H9 (cell line): ENCODE data around the gene RNF224. TPM values are rescaled to one million over a fixed set of nuclear protein-coding genes. Genes with fewer than 3 reads are reported as not detected.

ENCODE experiments used
- DNase-seq: peaks from one replicate; pipeline ENCODE4 v3.0.0-alpha.2; 2017
- H2AFZ ChIP-seq: one replicate; pipeline ENCODE4 v1.6.1; 2013; ENCODE audit warnings: mild to moderate bottlenecking, low read length, control low read depth, moderate library complexity
- H2AK5ac ChIP-seq: 2 replicates; pipeline ENCODE4 v1.6.1; 2013; ENCODE audit warnings: low read length, control low read depth, mixed read lengths; ENCODE audit not compliant: insufficient read length
- H2BK120ac ChIP-seq: one replicate; pipeline ENCODE4 v1.6.1; 2013; ENCODE audit warnings: low read depth, mild to moderate bottlenecking, low read length, control low read depth, inconsistent platforms; ENCODE audit not compliant: poor library complexity, severe bottlenecking
- H2BK12ac ChIP-seq: 2 replicates; pipeline ENCODE4 v1.6.1; 2013; ENCODE audit warnings: low read length, control low read depth, mixed read lengths, low read depth; ENCODE audit not compliant: insufficient read length
- H2BK15ac ChIP-seq: 2 replicates; pipeline ENCODE4 v1.6.1; 2013; ENCODE audit warnings: low read depth, low read length, control low read depth
- H2BK20ac ChIP-seq: one replicate; pipeline ENCODE4 v1.6.1; 2013; ENCODE audit warnings: low read depth, mild to moderate bottlenecking, low read length, control low read depth, inconsistent platforms; ENCODE audit not compliant: poor library complexity, severe bottlenecking
- H2BK5ac ChIP-seq: 2 replicates; pipeline ENCODE4 v1.6.1; 2013; ENCODE audit warnings: low read length, control low read depth, mixed read lengths; ENCODE audit not compliant: insufficient read length
- H3K14ac ChIP-seq: 2 replicates; pipeline ENCODE4 v1.6.1; 2013; ENCODE audit warnings: low read length, control low read depth; ENCODE audit not compliant: insufficient read depth
- H3K18ac ChIP-seq: 2 replicates; pipeline ENCODE4 v1.6.1; 2013; ENCODE audit warnings: low read depth, mild to moderate bottlenecking, mixed read lengths, low read length, control low read depth; ENCODE audit not compliant: insufficient read length
- H3K23ac ChIP-seq: 2 replicates; pipeline ENCODE4 v1.6.1; 2013; ENCODE audit warnings: low read length, control low read depth, mixed read lengths, low read depth; ENCODE audit not compliant: insufficient read length
- H3K23me2 ChIP-seq: 2 replicates; pipeline ENCODE4 v1.6.1; 2013; ENCODE audit warnings: low read depth, mild to moderate bottlenecking, mixed read lengths, low read length, control low read depth; ENCODE audit not compliant: insufficient read length, poor library complexity, severe bottlenecking
- H3K27ac ChIP-seq: 2 replicates; pipeline ENCODE4 v1.5.1; 2013; ENCODE audit warnings: low read length, control low read depth, mixed read lengths, low read depth; ENCODE audit not compliant: insufficient read length
- H3K27me3 ChIP-seq: 2 replicates; pipeline ENCODE4 v1.6.1; 2013; ENCODE audit warnings: low read length, control low read depth, inconsistent platforms; ENCODE audit not compliant: insufficient read depth
- H3K4ac ChIP-seq: 2 replicates; pipeline ENCODE4 v1.6.1; 2013; ENCODE audit warnings: low read depth, mild to moderate bottlenecking, control low read depth, inconsistent platforms, low read length, moderate library complexity
- H3K4me1 ChIP-seq: 2 replicates; pipeline ENCODE4 v1.6.1; 2013; ENCODE audit warnings: low read length, control low read depth, inconsistent platforms; ENCODE audit not compliant: insufficient read depth
- H3K4me2 ChIP-seq: 2 replicates; pipeline ENCODE4 v1.6.1; 2013; ENCODE audit warnings: low read length, control low read depth, mixed read lengths; ENCODE audit not compliant: insufficient read length, insufficient read depth
- H3K56ac ChIP-seq: 2 replicates; pipeline ENCODE4 v1.6.1; 2013; ENCODE audit warnings: low read depth, mild to moderate bottlenecking, mixed read lengths, low read length, control low read depth; ENCODE audit not compliant: insufficient read length
- H3K79me1 ChIP-seq: 2 replicates; pipeline ENCODE4 v1.6.1; 2013; ENCODE audit warnings: low read depth, mild to moderate bottlenecking, moderate library complexity, low read length, control low read depth, inconsistent platforms; ENCODE audit not compliant: insufficient read depth, poor library complexity, severe bottlenecking
- H3K79me2 ChIP-seq: 2 replicates; pipeline ENCODE4 v1.6.1; 2013; ENCODE audit warnings: low read length, control low read depth, inconsistent platforms; ENCODE audit not compliant: insufficient read depth
- H3K9ac ChIP-seq: 2 replicates; pipeline ENCODE4 v1.6.1; 2013; ENCODE audit warnings: low read length, control low read depth, mixed read lengths; ENCODE audit not compliant: insufficient read length; ENCODE audit errors: extremely low read depth
- H3K9me3 ChIP-seq: one replicate; pipeline ENCODE4 v1.6.1; 2013; ENCODE audit warnings: low read depth, low read length, inconsistent platforms; ENCODE audit not compliant: control insufficient read depth
- H3T11ph ChIP-seq: one replicate; pipeline ENCODE4 v1.6.1; 2013; ENCODE audit warnings: mild to moderate bottlenecking, low read length, control low read depth, inconsistent platforms
- H4K20me1 ChIP-seq: one replicate; pipeline ENCODE4 v1.6.1; 2013; ENCODE audit not compliant: control insufficient read depth, insufficient read length, insufficient read depth
- H4K5ac ChIP-seq: 2 replicates; pipeline ENCODE4 v1.6.1; 2013; ENCODE audit warnings: low read depth, mild to moderate bottlenecking, mixed read lengths, low read length, control low read depth; ENCODE audit not compliant: insufficient read length
- H4K8ac ChIP-seq: replicated peaks from 2 replicates; pipeline ENCODE4 v1.6.1; 2013; ENCODE audit warnings: low read length, control low read depth, mixed read lengths, low read depth; ENCODE audit not compliant: insufficient read length
- H4K91ac ChIP-seq: 2 replicates; pipeline ENCODE4 v1.6.1; 2013; ENCODE audit warnings: low read depth, mild to moderate bottlenecking, moderate library complexity, mixed read lengths, low read length, control low read depth; ENCODE audit not compliant: insufficient read length
- H3K27ac Mint-ChIP-seq, 3 experiments: 2 replicates in 2 of 3; 3 replicates in 1 of 3; pipeline ENCODE4 v1.8.0; 2020 to 2021; ENCODE audit warnings: mixed read lengths in 3 of 3, mild to moderate bottlenecking in 1 of 3, moderate library complexity in 1 of 3
- H3K27me3 Mint-ChIP-seq: 2 replicates; pipeline ENCODE4 v1.8.0; 2021; ENCODE audit warnings: low read depth, mild to moderate bottlenecking, moderate library complexity, mixed read lengths
- H3K36me3 Mint-ChIP-seq, 3 experiments: 2 replicates in 2 of 3; 3 replicates in 1 of 3; pipeline ENCODE4 v1.8.0; 2020 to 2021; ENCODE audit warnings: low read depth in 3 of 3, mixed read lengths in 3 of 3; ENCODE audit not compliant: insufficient read depth in 1 of 3
- H3K4me1 Mint-ChIP-seq, 2 experiments: 2 replicates each; pipeline ENCODE4 v1.8.0; 2020; ENCODE audit warnings: mixed read lengths in 2 of 2
- H3K4me3 Mint-ChIP-seq, 2 experiments: 2 replicates in 1 of 2; 3 replicates in 1 of 2; pipeline ENCODE4 v1.8.0; 2020 to 2021; ENCODE audit warnings: mild to moderate bottlenecking in 2 of 2, mixed read lengths in 2 of 2, moderate library complexity in 1 of 2
- H3K9me3 Mint-ChIP-seq, 2 experiments: 2 replicates in 1 of 2; 3 replicates in 1 of 2; pipeline ENCODE4 v1.8.0; 2020; ENCODE audit warnings: mild to moderate bottlenecking in 2 of 2, mixed read lengths in 2 of 2, moderate library complexity in 1 of 2
- CTCF ChIP-seq: fragments of 200-600 bp; sonication (generic); conservative IDR thresholded peaks from 3 replicates; pipeline ENCODE4 v1.8.0; 2021; ENCODE audit warnings: antibody characterized with exemption, mild to moderate bottlenecking
- WGBS: extraction: QIAGEN DNeasy Blood & Tissue Kit; methylation state at CpG from one replicate; pipeline ENCODE4 v1.1.7; 2013; ENCODE audit warnings: missing lambda C conversion rate, low lambda C conversion rate, mixed read lengths; ENCODE audit not compliant: insufficient read length; ENCODE audit errors: extremely low coverage; 5-methylcytosine and 5-hydroxymethylcytosine counted together
- total RNA-seq: library from RNA; stranded (reverse); gene quantifications from 2 replicates; pipeline ENCODE4 v1.2.1, GENCODE V29; 2021

RNF224 gene
- total RNA-seq, 1 experiment from 2014 or later, result 0.15 TPM

- Histone ChIP-seq H3K9me3 (no peaks in the 10 kb centered on the region), H3K27ac (no peak overlapping the region), H3K79me2 (peaks cover 10% of the 10 kb centered on the region; the same call in 1 of the 2 replicates), H2BK20ac (no peak overlapping the region), H3K4me1 (peaks cover 5% of the 10 kb centered on the region; the same call in 1 of the 2 replicates), H3K9ac (no peak overlapping the region), H3K14ac (no peak overlapping the region), H3T11ph (no peak overlapping the region), H2BK15ac (no peak overlapping the region), H2BK120ac (no peak overlapping the region), H3K23ac (no peak overlapping the region), H2AFZ (no peak overlapping the region), H4K8ac (no peak overlapping the region), H3K79me1 (peaks cover 6% of the 10 kb centered on the region), H4K20me1 (no peaks in the 10 kb centered on the region), H3K56ac (no peak overlapping the region), H3K18ac (no peak overlapping the region), H3K27me3 (no peaks in the 10 kb centered on the region), H2AK5ac (no peak overlapping the region), H3K23me2 (peaks cover 13% of the 10 kb centered on the region), H2BK12ac (no peak overlapping the region), H3K4me2 (no peak overlapping the region), H4K91ac (no peak overlapping the region), H3K4ac (no peak overlapping the region), H2BK5ac (no peak overlapping the region), H4K5ac (no peak overlapping the region)
- no peaks in the 10 kb centered on the region for H3K27me3 Mint-ChIP-seq
- peak overlapping the region; percentile 94 to 96 for H3K4me3 Mint-ChIP-seq
- H3K36me3 Mint-ChIP-seq, result peaks cover 7 to 38% (median 26%) of the 10 kb centered on the region in 3 experiments; a peak in 6 of 7 replicates
- H3K4me1 Mint-ChIP-seq, result peaks cover 20 to 27% of the 10 kb centered on the region in 2 experiments
- no peaks in the 10 kb centered on the region for H3K9me3 Mint-ChIP-seq
- H3K27ac Mint-ChIP-seq, result no peak overlapping the region; a peak in 1 of 7 replicates
- no CpG with 5 or more reads among the region's 9 CpGs for WGBS
- no peak for DNase-seq
- 0 out of 3 replicates have a peak, but pooled peaks have one; percentile 16 for TF ChIP-seq CTCF
These were observed 36.9 kb upstream of the RNF224 start for GRCh38 chr9:137190315-137190856.
